ENCODE measurements around the gene TBC1D22A.

TBC1D22A gene

GRCh38 chr22:47112582-47112965 lies 350.1 kb downstream of the TBC1D22A start (continued):
- no peak for TF ChIP-seq CSRNP3 (CRISPR knock-in tag; IDR thresholded peaks at IDR 0.05)
- TF ChIP-seq RARB (CRISPR knock-in tag; IDR thresholded peaks at IDR 0.05), result no peak

GRCh38 chr22:47112994-47113852 lies 350.8 kb downstream of the TBC1D22A start:
- TF ChIP-seq OSR1 (CRISPR knock-in tag; IDR thresholded peaks at IDR 0.05), result no peak
- TF ChIP-seq ZFP3 (CRISPR knock-in tag; IDR thresholded peaks at IDR 0.05), result no peak
- TF ChIP-seq CREB5 (CRISPR knock-in tag; IDR thresholded peaks at IDR 0.05; ENCODE audit: low read depth), result no peak
- TF ChIP-seq ZC3H10 (CRISPR knock-in tag; IDR thresholded peaks at IDR 0.05), result no peak
- TF ChIP-seq ESRRG (CRISPR knock-in tag; IDR thresholded peaks at IDR 0.05), result no peak
- no peak for TF ChIP-seq TSHZ2 (CRISPR knock-in tag; IDR thresholded peaks at IDR 0.05)
- no peak for TF ChIP-seq ZFP30 (CRISPR knock-in tag; IDR thresholded peaks at IDR 0.05)
- TF ChIP-seq TCF4 (CRISPR knock-in tag; IDR thresholded peaks at IDR 0.05; ENCODE audit: borderline replicate concordance), result no peak
- no peak for TF ChIP-seq BACH2 (CRISPR knock-in tag; IDR thresholded peaks at IDR 0.05; ENCODE audit: borderline replicate concordance)
- TF ChIP-seq ZNF8 (CRISPR knock-in tag; IDR thresholded peaks at IDR 0.05), result no peak
- ATAC-seq, result no peak

GRCh38 chr22:47113853-47114415 lies 351.5 kb downstream of the TBC1D22A start:
- no peak for ATAC-seq

More at GRCh38 chr22:47113853-47114415, 351.5 kb downstream of the TBC1D22A start:
- TF ChIP-seq RARB (CRISPR knock-in tag; IDR thresholded peaks at IDR 0.05), result no peak
- no peak for TF ChIP-seq CSDC2 (CRISPR knock-in tag; IDR thresholded peaks at IDR 0.05)
- no peak for TF ChIP-seq ZFP30 (CRISPR knock-in tag; IDR thresholded peaks at IDR 0.05)
- TF ChIP-seq PATZ1 (CRISPR knock-in tag; IDR thresholded peaks at IDR 0.05; ENCODE audit: borderline replicate concordance), result no peak
- no peak for TF ChIP-seq ZFP3 (CRISPR knock-in tag; IDR thresholded peaks at IDR 0.05)
- no peak for TF ChIP-seq ISL1 (CRISPR knock-in tag; IDR thresholded peaks at IDR 0.05)
- TF ChIP-seq GLIS3 (CRISPR knock-in tag; IDR thresholded peaks at IDR 0.05), result no peak
- TF ChIP-seq SNAI2 (CRISPR knock-in tag; IDR thresholded peaks at IDR 0.05), result no peak
- no peak for TF ChIP-seq POU6F1 (CRISPR knock-in tag; IDR thresholded peaks at IDR 0.05; ENCODE audit: borderline replicate concordance, low read depth)
- no peak for TF ChIP-seq ARNTL (CRISPR knock-in tag; IDR thresholded peaks at IDR 0.05; ENCODE audit: borderline replicate concordance, low read depth)
- no peak for TF ChIP-seq ESRRG (CRISPR knock-in tag; IDR thresholded peaks at IDR 0.05)
- no peak for TF ChIP-seq ZC3H10 (CRISPR knock-in tag; IDR thresholded peaks at IDR 0.05)
- no peak for TF ChIP-seq PPARA (CRISPR knock-in tag; IDR thresholded peaks at IDR 0.05; ENCODE audit: borderline replicate concordance)
- TF ChIP-seq CREB5 (CRISPR knock-in tag; IDR thresholded peaks at IDR 0.05; ENCODE audit: low read depth), result no peak
- TF ChIP-seq BACH2 (CRISPR knock-in tag; IDR thresholded peaks at IDR 0.05; ENCODE audit: borderline replicate concordance), result no peak
